ENCODE data around the gene HRAS. TPM values are rescaled to one million over a fixed set of nuclear protein-coding genes. Genes with fewer than 3 reads are reported as not detected.

HRAS gene
- total RNA-seq, 1 experiment from 2014 or later: 123 TPM

DNA sequence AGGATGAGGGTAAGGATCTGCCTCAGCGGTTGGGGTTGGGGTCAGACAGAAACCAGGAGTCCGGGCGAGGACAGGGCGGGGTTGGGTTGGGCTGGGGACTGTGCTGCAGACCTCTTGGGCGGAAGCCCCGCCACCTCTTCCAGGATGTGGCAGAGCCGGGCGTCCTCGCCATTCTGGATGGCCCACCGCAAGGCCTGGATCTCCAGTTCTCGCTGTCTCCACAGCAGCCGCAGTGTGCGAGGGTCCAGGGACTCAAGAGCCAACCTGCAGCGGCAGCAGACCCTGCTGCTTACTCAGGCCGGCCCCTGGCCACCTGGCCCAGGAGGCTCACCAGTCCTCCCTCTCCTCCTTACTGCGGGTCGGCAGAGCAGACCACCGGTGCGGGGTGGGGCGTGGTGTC lies 23.1 kb upstream of the HRAS start:
- TF ChIP-seq, protein P1, sequence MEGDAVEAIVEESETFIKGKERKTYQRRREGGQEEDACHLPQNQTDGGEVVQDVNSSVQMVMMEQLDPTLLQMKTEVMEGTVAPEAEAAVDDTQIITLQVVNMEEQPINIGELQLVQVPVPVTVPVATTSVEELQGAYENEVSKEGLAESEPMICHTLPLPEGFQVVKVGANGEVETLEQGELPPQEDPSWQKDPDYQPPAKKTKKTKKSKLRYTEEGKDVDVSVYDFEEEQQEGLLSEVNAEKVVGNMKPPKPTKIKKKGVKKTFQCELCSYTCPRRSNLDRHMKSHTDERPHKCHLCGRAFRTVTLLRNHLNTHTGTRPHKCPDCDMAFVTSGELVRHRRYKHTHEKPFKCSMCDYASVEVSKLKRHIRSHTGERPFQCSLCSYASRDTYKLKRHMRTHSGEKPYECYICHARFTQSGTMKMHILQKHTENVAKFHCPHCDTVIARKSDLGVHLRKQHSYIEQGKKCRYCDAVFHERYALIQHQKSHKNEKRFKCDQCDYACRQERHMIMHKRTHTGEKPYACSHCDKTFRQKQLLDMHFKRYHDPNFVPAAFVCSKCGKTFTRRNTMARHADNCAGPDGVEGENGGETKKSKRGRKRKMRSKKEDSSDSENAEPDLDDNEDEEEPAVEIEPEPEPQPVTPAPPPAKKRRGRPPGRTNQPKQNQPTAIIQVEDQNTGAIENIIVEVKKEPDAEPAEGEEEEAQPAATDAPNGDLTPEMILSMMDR (IDR thresholded peaks at IDR 0.05; ENCODE audit: unreplicated experiment): no peak
- no peak for DNase-seq (ENCODE audit: unreplicated experiment)
- Mint-ChIP-seq H3K36me3 (ENCODE audit: insufficient read depth, unreplicated experiment) (peaks cover 9% of the 10 kb centered on the region), H3K27me3 (ENCODE audit: insufficient read depth, unreplicated experiment) (no peaks in the 10 kb centered on the region), H3K9me3 (ENCODE audit: unreplicated experiment) (no peaks in the 10 kb centered on the region), H3K27ac (ENCODE audit: low read depth, unreplicated experiment) (no peak overlapping the region), H3K4me1 (ENCODE audit: insufficient read depth, unreplicated experiment) (peaks cover 14% of the 10 kb centered on the region), H3K4me3 (ENCODE audit: unreplicated experiment) (no peak overlapping the region)
- no TSS peak for BruUV-seq (replicated peaks)
- POLR2A ChIA-PET: interaction anchor here (0.6 kb wide), 1 partner anchor 351 kb away, joined by 3 read pairs; the partner anchor contains the start of genes BET1L and RIC8A
- intact Hi-C loops (cut with micrococcal nuclease): no loop called here
- CTCF ChIA-PET: no interaction called here

- TF ChIP-seq, protein P1 (IDR thresholded peaks at IDR 0.05; ENCODE audit: unreplicated experiment): no peak
- Mint-ChIP-seq H3K9me3 (ENCODE audit: unreplicated experiment) (no peaks in the 10 kb centered on the region), H3K27me3 (ENCODE audit: insufficient read depth, unreplicated experiment) (no peaks in the 10 kb centered on the region), H3K4me1 (ENCODE audit: insufficient read depth, unreplicated experiment) (peaks cover 14% of the 10 kb centered on the region), H3K36me3 (ENCODE audit: insufficient read depth, unreplicated experiment) (peaks cover 7% of the 10 kb centered on the region), H3K27ac (ENCODE audit: low read depth, unreplicated experiment) (no peak overlapping the region), H3K4me3 (ENCODE audit: unreplicated experiment) (no peak overlapping the region)
- intact Hi-C loops (cut with micrococcal nuclease): no loop called here
- CTCF ChIA-PET: interaction anchor here (0.7 to 1.0 kb wide), 2 partner anchors 8 to 124 kb away, joined by 3 read pairs; no protein-coding TSS in a partner anchor
- no peak for DNase-seq (ENCODE audit: unreplicated experiment)
- POLR2A ChIA-PET: interaction anchor here (1.4 kb wide), 1 partner anchor 18 kb away, joined by 5 read pairs; no protein-coding TSS in a partner anchor
- no TSS peak for BruUV-seq (replicated peaks)
Observed at GRCh38 chr11:557328-558132, 22.2 kb upstream of the HRAS start.

DNA sequence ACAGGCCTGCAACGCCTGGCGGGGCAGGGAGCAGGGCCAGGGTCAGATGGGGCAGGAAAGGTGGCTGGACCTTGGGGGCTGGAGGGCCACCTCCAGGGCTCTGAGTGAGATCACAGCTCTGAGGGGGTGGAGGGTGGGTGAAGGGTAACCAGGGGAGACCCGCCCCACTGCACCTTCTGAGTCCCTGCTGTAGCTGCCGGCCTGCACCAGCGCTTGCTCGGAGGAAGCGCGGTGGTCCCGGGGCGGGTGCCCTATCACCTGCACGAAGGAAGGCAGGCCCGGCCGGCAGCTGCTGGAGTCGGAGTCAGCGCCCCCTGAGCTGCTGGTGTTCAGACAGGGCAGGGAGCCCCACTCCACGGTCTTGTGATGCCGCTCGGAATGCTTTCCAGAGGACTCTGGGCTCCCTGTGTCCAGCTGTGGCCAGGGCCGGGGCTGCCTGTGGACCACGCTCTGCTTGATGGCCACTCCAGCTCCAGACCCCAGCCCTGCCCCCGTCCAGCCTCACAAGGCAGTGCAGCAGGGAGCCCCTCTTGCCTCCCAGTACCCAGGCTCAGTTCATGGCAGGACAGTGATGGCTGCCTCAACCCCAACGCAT lies 21.4 kb upstream of the HRAS start:
- H3K9me3 Mint-ChIP-seq (ENCODE audit: unreplicated experiment): no peaks in the 10 kb centered on the region
- no peak overlapping the region for H3K4me3 Mint-ChIP-seq (ENCODE audit: unreplicated experiment)
- DNase-seq (ENCODE audit: unreplicated experiment): no peak
- POLR2A ChIA-PET: interaction anchor here (0.6 to 1.4 kb wide), 3 partner anchors 11 to 19 kb away, joined by 3 to 5 read pairs (median 4); no protein-coding TSS in a partner anchor
- BruUV-seq (replicated peaks): no TSS peak
- no peaks in the 10 kb centered on the region for H3K27me3 Mint-ChIP-seq (ENCODE audit: insufficient read depth, unreplicated experiment)
- no peak overlapping the region for H3K27ac Mint-ChIP-seq (ENCODE audit: low read depth, unreplicated experiment)
- CTCF ChIA-PET: interaction anchor here (0.6 to 1.0 kb wide), 3 partner anchors 9 to 125 kb away, joined by 3 to 4 read pairs (median 3); partner anchors contain the start of gene IRF7
- TF ChIP-seq, protein P1 (IDR thresholded peaks at IDR 0.05; ENCODE audit: unreplicated experiment): no peak
- peaks cover 7% of the 10 kb centered on the region for H3K36me3 Mint-ChIP-seq (ENCODE audit: insufficient read depth, unreplicated experiment)
- intact Hi-C loops (cut with micrococcal nuclease): no loop called here
- peaks cover 14% of the 10 kb centered on the region for H3K4me1 Mint-ChIP-seq (ENCODE audit: insufficient read depth, unreplicated experiment)
